ENCODE results near the gene SCEL. TPM values are rescaled to one million over a fixed set of nuclear protein-coding genes. Genes with fewer than 3 reads are reported as not detected.

The SCEL gene
- total and polyA plus RNA-seq, 2 donors from 2014 or later = 0.22 to 3.3 TPM

GRCh38 chr13:77494226-77494625 is 41.3 kb upstream of the SCEL start:
- H3K27ac ChIP-seq (ENCODE audit: low read depth in 2 of 2, low read length in 2 of 2) = no peak overlapping the region
- H3K27me3 ChIP-seq (ENCODE audit: control insufficient read depth, insufficient read depth, low read length) = no peaks in the 10 kb centered on the region
- no peaks in the 10 kb centered on the region for H3K4me1 ChIP-seq (ENCODE audit: control insufficient read depth in 2 of 3, insufficient read depth in 2 of 3, low read depth in 1 of 3, low read length in 3 of 3)
- no peak for TF ChIP-seq CTCF (IDR thresholded peaks at IDR 0.05; ENCODE audit: borderline replicate concordance, extremely low read depth, insufficient read depth)
- no peak for FAIRE-seq
- intact Hi-C loops (cut with DNase I) = loop anchor here (10.0 kb wide), 1 partner anchor 71 kb away; no protein-coding TSS in a partner anchor
- DNase-seq = no peak
- no peak overlapping the region for H3K4me3 ChIP-seq (ENCODE audit: low read length in 3 of 3)
- H3K9me3 ChIP-seq (ENCODE audit: control insufficient read depth in 2 of 3, insufficient read depth in 1 of 3, low read length in 3 of 3) = no peaks in the 10 kb centered on the region
- H3K9ac ChIP-seq (ENCODE audit: low read length in 3 of 3) = no peak overlapping the region
- no peaks in the 10 kb centered on the region for H3K36me3 ChIP-seq (ENCODE audit: control insufficient read depth in 2 of 3, insufficient read depth in 3 of 3, low read length in 3 of 3)

- Histone ChIP-seq H3K27me3 (ENCODE audit: control insufficient read depth, insufficient read depth, low read length) (no peaks in the 10 kb centered on the region), H3K4me3 (ENCODE audit: low read length in 3 of 3) (no peak overlapping the region), H3K36me3 (ENCODE audit: control insufficient read depth in 2 of 3, insufficient read depth in 3 of 3, low read length in 3 of 3) (no peaks in the 10 kb centered on the region), H3K27ac (ENCODE audit: low read depth in 2 of 2, low read length in 2 of 2) (no peak overlapping the region), H3K9ac (ENCODE audit: low read length in 3 of 3) (no peak overlapping the region), H3K9me3 (ENCODE audit: control insufficient read depth in 2 of 3, insufficient read depth in 1 of 3, low read length in 3 of 3) (no peaks in the 10 kb centered on the region), H3K4me1 (ENCODE audit: control insufficient read depth in 2 of 3, insufficient read depth in 2 of 3, low read depth in 1 of 3, low read length in 3 of 3) (no peaks in the 10 kb centered on the region)
- FAIRE-seq = no peak
- no peak for TF ChIP-seq CTCF (IDR thresholded peaks at IDR 0.05; ENCODE audit: borderline replicate concordance, extremely low read depth, insufficient read depth)
- intact Hi-C loops (cut with DNase I) = loop anchor here (10.0 kb wide), 1 partner anchor 67 kb away; no protein-coding TSS in a partner anchor
- no peak for DNase-seq
Measured at GRCh38 chr13:77497350-77497749, 38.2 kb upstream of the SCEL start.

GRCh38 chr13:77497835-77498234 is 37.7 kb upstream of the SCEL start:
- H3K4me3 ChIP-seq (ENCODE audit: low read length in 3 of 3) = no peak overlapping the region
- H3K9me3 ChIP-seq (ENCODE audit: control insufficient read depth in 2 of 3, insufficient read depth in 1 of 3, low read length in 3 of 3) = no peaks in the 10 kb centered on the region
- no peak overlapping the region for H3K27ac ChIP-seq (ENCODE audit: low read depth in 2 of 2, low read length in 2 of 2)
- no peaks in the 10 kb centered on the region for H3K4me1 ChIP-seq (ENCODE audit: control insufficient read depth in 2 of 3, insufficient read depth in 2 of 3, low read depth in 1 of 3, low read length in 3 of 3)
- FAIRE-seq = no peak
- no peak for DNase-seq
- TF ChIP-seq CTCF (IDR thresholded peaks at IDR 0.05; ENCODE audit: borderline replicate concordance, extremely low read depth, insufficient read depth) = no peak
- intact Hi-C loops (cut with DNase I) = loop anchor here (10.0 kb wide), 1 partner anchor 67 kb away; no protein-coding TSS in a partner anchor
- no peaks in the 10 kb centered on the region for H3K27me3 ChIP-seq (ENCODE audit: control insufficient read depth, insufficient read depth, low read length)
- H3K36me3 ChIP-seq (ENCODE audit: control insufficient read depth in 2 of 3, insufficient read depth in 3 of 3, low read length in 3 of 3) = no peaks in the 10 kb centered on the region
- no peak overlapping the region for H3K9ac ChIP-seq (ENCODE audit: low read length in 3 of 3)

Measured in kidney (tissue), 14 donors.